HT1080 (cell line): ENCODE measurements around the gene TAPBPL. TPM values are rescaled to one million over a fixed set of nuclear protein-coding genes. Genes with fewer than 3 reads are reported as not detected.
"Not testable (repeated sequence)": the region's sequence is repeated elsewhere in the genome, so short reads cannot be mapped to it uniquely, and the experiment has no call there.

Experiments used
- DNase-seq: peaks from one replicate; pipeline ENCODE4 v3.0.0-alpha.2; 2015; ENCODE audit warnings: low read depth
- total RNA-seq: library from RNA; depleted of rRNA; stranded (reverse); fragments of >200 nt; shearing (Covaris generic); gene quantifications from 2 replicates; pipeline ENCODE4 v1.2.3, GENCODE V29; 2014

TAPBPL gene
- total RNA-seq, 1 experiment from 2014 or later: 11.6 TPM

DNA sequence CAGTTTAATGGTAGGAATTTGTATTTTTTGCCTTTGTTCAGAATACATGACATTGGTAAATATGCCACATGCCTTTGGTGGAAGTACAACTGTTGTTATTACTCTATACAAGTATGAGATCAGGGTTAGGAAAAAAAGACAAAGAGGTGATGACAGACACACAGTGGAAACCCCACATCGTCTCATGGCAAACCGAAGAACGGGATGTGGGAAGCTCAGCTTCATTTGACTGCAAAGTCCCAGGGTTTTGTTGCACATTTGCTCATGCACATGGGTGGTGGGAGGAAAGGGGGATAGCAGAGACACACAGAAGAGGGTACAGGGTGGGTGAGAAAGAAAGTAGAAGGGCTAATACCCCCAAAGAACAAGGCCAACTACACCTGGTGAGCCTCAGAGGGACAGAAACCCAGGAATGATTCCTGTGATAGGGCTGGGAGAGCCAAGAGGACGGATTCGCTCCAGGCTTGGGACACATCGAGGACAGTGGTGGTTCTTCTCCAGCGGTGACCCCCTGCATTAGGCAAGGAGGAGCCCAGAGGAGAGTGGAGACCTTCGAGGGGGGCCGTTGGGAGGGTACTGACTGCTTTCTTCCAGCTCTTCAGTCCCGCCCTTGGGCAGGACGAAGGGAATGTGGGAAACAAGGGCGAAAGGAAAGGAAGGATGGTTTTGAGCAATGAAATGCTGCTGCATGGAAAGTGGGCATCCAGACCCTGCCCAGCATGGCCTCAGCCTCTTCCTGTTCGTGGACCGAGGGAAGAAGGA lies 10.6 kb downstream of the TAPBPL start:
- DNase-seq: no peak

DNA sequence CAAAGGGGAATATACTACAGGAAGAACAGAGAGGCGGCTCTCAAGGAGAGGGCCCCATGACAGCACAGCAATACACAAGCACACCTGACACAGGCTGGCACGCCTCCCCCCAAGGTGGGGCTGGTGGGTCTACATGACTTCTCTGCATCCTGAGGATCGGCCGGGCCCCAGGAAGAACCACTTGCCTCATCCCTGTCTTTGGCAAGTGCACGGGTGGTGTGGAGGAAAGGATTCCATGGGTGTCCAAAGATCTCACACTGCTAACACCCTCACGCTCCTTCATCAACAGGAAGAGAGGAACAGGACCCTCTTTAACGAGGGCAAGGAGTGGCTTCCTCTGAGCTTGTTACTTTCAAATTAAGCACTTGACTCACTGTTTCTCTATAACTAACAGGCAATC lies 11.4 kb downstream of the TAPBPL start:
- no peak for DNase-seq

DNA sequence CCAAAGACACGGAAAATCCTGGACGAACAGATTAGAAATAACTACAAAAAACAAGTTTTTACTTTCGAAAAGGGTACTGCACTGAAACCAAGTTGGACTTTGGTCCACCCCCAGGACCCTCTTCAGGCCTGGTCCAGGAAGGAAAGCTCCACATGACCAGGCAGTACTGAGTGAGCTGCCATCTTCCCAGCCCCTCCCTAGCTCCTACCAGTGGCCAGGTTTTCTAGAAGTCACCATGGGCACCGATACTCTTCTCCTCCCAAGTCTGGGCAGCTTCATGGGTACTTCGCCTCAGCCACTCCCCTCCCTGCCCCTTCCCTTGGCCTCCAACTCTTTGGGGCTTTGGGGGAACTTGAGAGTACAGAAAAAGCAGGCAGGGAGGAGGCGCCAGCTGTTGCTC lies 12.0 kb downstream of the TAPBPL start:
- no peak for DNase-seq

DNA sequence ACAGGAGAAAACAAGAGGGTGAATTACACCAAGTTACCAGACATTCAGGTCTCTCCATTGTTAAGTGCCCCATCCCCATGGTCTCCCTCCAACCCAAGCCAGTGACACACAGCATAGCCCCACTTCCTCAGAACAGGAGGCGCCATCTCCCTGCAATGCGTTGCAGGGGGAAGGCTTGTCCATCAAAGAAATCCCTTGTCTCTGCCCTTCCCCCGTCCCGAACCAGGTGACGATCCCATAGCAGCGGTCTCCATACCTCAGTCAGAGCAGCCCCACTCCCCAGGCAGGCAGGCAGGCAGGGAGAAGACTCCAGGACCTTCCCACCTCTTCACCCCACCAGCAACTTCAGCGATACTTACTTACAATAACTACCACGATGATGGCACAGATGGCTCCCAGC lies 12.7 kb downstream of the TAPBPL start:
- DNase-seq: no peak

DNA sequence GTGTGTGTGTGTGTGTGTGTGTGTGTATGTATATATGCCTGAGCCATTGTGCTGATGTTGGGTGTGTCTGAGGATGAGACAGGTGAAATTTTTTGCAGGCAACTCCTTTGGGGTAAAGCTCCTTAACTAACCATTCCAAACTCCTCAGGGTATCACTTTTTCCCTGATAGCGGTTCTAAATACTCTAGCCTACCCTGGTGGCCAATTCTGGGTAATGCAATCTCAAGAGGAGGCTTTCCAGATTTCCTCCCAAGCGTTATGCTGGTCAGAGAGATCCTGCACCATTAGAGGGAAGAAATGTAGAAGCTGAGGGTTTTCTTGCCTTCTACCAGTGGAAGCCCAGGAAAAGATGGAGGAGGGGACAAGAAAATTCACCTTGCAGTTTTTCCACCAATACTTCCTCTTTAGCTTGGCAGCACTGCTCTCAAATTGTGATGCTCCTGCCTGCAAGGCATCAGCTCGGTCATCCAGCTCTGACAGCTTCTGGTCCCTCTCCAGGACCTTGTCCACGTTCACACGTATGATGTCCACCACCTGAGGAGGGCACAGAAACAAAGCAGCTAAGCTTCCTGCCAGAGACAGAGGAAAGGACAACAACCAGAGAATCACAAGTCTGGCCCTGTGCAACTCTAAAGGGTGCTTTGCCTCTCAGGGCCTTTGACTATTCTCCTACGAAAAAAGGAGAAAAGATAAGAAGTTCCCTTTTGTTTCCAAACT lies 13.8 kb downstream of the TAPBPL start:
- peak; percentile 56 for DNase-seq

DNA sequence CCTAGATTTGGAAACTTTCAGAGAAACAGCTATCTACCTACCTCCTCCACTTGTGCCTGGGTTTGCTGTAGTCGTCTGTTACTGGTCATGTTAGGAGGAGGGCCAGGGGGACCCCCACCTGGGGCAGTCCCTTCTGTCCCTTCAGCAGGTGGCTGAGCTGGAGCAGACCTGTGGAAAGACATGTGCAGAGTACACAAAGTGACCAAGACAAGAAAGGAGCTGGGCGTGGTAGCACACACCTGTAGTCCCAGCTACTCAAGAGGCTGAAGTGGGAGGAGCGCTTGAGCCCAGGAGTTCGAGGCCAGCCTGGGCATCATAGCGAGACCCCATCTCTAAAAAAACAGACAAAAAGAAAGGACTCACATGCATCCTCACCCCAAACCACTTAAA lies 14.3 kb downstream of the TAPBPL start:
- no peak for DNase-seq

DNA sequence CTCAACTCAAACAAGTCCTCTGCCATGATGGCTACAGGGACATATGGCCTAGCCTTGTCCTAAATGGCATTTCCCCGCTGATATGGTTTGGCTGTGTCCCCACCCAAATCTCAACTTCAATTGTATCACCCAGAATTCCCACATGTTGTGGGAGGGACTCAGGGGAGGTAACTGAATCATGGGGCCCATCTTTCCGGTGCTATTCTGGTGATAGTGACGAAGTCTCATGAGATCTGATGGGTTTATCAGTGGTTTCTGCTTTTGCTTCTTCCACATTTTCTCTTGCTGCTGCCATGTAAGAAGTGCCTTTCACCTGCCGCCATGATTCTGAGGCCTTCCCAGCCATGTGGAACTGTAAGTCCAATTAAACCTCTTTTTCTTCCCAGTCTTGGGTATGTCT lies 14.9 kb downstream of the TAPBPL start:
- DNase-seq: not testable (repeated sequence)

DNA sequence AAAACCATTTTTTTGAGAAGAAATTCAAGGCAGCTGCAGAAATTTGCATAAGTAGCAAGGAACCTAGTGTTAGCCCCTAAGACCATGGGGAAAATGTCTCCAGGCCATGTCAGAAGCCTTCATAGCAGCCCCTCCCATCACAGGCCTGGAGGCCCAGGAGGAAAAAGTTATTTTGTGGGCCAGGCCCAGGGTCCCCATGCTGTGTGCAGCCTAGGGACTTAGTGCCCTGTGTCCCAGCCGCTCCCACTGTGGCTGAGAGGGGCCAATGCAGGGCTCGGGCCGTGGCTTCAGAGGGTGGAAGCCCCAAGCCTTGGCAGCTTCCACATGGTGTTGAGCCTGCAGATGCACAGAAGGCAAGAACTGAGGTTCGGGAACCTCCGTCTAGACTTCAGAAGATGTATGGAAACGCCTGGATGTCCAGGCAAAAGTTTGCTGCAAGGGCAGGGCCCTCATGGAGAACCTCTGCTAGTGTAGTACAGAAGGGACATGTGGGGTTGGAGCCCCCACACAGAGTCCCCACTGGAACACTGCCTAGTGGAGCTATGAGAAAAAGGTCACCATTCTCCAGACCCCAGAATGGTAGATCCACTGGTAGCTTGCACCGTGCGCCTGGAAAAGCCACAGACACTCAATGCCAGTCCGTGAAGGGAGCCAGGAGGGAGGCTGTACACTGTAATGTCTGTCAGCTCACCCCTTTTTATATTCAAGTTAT lies 15.9 kb downstream of the TAPBPL start:
- not testable (repeated sequence) for DNase-seq

DNA sequence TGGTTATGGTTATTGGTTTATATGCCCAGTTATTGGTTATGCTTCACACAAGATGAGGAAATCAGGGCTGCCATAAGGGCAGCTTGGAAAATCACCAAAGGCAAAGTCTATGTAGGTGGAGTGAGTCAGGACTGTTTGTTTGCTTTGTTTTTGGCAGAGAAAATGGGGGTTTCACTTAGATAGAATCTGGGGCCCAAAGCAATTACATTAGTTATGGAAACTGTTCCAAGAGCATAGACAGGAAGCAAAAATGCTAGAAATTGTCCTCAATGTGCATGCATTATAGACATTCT lies 16.4 kb downstream of the TAPBPL start:
- DNase-seq: no peak

DNA sequence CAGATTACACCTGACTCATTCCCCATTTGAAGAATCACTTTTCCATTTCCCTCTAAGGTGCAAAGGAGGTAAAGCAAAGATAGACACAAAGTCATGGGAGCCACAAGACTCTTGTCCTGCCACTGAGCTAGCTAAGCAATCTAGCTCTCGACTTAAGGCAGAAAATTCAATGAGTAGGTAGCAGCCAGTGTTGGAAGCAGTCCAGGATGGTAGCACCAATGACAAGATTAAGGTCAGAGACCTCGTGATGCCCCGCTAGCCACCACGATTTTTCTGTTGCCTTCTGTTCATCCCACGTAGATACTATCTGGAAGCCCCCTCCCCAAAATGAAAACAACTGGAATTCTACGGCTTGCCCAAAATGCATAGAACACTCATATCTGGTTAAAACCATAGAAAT lies 17.2 kb downstream of the TAPBPL start:
- no peak for DNase-seq

DNA sequence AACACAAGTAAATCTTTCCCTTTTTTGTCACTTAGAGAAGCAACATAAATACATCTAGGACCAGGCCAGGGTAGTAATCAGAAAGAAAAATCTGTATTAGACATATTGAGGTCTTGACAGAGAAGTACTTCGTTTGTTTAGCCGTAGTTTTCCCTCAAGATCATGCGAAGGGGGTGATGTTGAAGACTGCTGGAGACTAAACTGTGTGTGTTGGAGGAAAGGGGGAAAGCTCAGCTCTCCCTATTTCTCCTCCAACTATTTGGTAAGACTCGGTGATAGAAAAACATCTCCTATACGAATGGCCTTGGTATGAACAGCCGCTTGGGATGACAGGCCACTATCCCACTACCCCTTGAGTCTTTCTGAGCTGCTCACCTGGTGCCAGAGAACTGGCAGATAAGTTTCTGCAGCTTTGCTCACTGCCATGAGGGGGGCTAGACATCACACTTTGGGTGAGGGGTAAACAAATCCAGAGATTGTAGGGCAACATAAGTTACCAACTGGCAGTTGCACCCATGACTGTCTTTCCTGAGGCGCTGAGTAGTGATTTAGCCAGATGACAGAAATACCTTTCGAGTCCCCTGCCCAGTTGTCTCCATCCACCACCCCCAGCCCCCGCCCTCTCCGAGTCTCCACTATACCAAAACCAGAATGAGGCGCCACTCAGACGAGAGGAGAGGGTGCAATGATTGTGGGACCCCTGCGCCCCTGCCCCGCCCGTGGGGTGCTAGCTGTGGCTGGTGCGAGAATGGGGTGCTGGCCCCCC lies 17.9 kb downstream of the TAPBPL start:
- no peak for DNase-seq

DNA sequence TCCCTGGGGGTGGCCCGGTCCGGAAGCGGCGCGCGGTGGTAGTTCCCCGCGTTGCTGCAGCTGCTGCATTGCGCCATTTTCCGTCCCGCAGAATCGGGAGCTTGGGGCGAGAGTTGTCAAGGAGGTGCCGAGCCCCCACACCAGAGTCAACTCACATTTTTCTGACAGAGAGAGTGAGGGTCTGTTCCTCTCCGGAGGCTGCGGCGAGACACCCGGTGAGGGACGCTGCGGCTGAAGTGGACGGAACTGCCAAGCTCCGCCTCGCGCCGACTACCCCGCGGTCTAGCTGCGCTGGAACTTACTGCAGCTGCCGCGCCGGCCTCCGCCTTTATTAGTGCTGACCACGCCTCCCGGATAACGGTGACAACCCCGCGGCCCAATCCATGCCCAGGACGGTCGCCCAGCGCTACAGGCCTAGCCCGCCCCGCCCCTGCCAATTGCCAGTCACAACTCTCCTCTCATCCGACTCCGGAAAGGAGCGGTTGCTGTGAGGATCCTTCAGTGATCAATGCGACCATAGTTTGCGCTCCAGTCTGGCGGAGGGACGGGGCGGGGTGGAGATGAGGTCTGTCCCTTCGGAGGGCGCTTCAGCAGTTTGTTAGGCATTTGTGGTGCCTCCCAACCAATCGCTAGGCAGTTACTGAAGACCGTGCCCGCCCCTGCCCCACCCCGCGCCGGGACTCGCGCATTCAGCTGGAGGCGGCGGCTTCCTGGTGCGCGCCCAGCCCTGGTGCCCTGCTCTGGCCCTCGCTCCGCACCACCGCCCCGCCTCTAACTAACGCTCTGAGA lies 18.7 kb downstream of the TAPBPL start, which contains the start of gene VAMP1:
Gene VAMP1 (minus strand): TSS at position 303 of the 789 bp plus-strand sequence. CDS start 146 bp downstream, at position 157.
- DNase-seq: peak; percentile 98

DNA sequence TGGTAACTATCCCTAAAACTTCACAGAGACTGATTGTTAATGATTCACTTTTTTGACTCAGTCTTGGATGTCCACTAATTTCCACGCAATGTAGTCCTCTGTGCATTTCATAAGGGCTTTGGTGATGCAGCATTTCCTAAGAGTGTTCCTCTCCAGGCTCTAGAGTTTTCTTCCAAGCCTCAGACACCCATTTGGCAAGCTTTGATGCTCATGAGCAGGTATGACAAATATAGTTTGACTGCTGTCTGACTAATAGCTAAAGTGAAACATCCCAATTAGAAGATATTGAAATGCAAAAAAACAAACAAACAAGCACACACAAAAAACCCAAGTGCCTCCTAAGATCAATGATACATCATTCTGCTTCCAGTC lies 20.1 kb downstream of the TAPBPL start:
- DNase-seq: no peak

DNA sequence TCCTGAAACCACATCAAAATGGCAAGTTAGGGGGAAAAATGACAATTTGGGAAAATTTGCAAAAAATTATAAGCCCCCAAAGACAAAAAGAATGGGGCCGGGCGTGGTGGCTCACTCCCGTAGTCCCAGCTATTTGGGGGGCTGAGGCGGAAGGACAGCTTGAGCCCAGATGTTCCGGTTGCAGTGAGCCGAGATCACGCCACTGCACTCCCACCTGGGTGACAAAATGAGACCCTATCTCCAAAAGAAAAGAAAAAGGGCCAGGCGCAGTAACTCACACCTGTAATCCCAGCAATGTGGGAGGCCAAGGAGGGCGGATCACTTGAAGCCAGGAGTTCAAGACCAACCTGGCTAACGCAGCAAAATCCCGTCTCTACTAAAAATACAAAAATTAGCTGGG lies 20.6 kb downstream of the TAPBPL start:
- DNase-seq: no peak

DNA sequence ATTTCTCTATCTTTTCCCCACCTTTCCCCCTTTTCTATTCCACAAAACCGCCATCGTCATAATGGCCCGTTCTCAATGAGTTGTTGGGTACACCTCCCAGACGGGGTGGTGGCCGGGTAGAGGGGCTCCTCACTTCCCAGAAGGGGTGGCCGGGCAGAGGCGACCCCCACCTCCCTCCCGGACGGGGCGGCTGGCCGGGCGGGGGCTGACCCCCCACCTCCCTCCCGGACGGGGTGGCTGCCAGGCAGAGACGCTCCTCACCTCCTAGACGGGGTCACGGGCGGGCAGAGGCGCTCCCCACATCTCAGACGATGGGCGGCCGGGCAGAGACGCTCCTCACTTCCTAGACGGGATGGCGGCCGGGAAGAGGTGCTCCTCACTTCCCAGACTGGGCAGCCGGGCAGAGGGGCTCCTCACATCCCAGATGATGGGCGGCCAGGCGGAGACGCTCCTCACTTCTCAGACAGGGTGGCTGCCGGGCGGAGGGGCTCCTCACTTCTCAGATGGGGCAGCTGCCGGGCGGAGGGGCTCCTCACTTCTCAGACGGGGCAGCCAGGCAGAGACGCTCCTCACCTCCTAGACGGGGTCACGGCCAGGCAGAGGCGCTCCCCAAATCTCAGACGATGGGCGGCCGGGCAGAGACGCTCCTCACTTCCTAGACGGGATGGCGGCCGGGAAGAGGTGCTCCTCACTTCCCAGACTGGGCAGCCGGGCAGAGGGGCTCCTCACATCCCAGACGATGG lies 23.6 kb downstream of the TAPBPL start:
- DNase-seq: not testable (repeated sequence)

DNA sequence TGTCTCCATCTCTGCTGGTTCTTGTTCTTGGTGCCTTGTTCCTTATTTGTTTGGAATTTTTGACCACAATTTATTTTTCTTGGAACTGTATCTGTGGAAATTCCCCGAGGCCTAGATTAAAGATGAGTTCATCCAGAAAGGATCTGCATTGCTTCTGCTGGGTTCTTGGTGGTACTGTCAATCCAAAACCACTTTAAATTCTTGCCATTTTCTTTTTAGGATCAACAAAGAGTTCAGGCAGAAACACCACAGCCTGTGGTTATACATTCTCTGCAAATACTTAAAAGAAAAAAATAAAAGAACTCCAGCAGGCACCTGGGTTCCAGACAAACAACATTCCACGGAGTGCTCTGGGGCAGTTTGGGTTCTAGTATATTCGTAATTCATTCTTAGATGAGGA lies 24.6 kb downstream of the TAPBPL start:
- DNase-seq: no peak

DNA sequence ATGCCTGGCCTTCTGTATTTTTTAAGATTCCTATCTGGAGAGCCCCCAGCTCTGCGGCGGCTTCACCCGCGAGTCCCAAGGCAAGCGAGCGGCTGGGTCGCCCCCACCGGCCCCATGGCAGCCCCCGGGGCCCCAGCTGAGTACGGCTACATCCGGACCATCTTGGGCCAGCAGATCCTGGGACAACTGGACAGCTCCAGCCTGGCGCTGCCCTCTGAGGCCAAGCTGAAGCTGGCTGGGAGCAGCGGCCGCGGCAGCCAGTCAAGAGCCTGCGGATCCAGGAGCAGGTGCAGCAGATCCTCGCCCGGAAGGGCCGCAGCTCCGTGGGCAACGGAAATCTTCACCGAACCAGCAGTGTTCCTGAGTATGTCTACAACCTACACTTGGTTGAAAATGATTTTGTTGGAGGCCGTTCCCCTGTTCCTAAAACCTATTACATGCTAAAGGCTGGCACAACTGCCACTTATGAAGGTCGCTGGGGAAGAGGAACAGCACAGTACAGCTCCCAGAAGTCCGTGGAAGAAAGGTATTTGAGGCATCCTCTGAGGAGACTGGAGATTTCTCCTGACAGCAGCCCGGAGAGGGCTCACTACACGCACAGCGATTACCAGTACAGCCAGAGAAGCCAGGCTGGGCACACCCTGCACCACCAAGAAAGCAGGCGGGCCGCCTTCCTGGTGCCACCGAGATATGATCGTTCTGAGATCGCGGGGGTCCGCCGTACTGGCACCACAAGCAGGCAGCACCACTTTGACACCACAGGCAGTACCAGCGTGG lies 25.9 kb downstream of the TAPBPL start:
- DNase-seq: not testable (repeated sequence)

DNA sequence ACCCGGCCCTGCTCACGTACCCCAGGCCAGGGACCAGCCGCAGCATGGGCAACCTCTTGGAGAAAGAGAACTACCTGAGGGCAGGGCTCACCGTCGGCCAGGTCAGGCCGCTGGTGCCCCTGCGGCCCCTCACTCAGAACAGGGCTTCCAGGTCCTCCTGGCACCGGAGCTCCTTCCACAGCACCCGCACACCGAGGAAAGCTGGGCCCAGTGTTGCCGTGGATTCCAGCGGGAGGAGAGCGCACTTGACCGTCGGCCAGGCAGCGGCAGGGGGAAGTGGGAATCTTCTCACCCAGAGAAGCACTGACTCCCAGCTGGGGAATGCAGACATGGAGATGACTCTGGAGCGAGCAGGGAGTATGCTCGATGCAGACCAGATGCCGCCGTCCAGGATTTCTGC lies 26.6 kb downstream of the TAPBPL start:
- no peak for DNase-seq

DNA sequence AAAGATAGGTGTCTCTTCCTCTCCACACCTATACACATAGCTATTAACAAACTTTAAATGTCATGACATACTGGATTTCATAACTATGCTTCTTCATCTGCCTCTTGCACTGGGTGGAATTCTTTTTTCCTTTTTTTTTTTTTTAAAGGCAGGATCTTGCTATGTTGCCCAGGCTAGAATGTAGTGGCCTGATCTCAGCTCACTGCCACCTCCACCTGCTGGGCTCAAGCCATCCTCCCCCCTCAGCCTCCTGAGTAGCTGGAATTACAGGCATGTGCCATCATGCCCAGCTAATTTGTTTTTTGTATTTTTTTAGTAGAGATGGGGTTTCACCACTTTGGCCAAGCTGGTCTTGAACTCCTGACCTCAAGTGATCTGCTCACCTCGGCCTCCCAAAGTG lies 36.4 kb downstream of the TAPBPL start:
- no peak for DNase-seq
